Embryonic facial prominence (tissue), 1 donor: ENCODE data around the gene CMPK2.
"Not testable (repeated sequence)": the region's sequence is repeated elsewhere in the genome, so short reads cannot be mapped to it uniquely, and the experiment has no call there.

Experiments
- DNase-seq: peaks from one replicate; pipeline ENCODE4 v3.0.0-alpha.2; 2016; ENCODE audit errors: extremely low spot score

The CMPK2 gene

DNA sequence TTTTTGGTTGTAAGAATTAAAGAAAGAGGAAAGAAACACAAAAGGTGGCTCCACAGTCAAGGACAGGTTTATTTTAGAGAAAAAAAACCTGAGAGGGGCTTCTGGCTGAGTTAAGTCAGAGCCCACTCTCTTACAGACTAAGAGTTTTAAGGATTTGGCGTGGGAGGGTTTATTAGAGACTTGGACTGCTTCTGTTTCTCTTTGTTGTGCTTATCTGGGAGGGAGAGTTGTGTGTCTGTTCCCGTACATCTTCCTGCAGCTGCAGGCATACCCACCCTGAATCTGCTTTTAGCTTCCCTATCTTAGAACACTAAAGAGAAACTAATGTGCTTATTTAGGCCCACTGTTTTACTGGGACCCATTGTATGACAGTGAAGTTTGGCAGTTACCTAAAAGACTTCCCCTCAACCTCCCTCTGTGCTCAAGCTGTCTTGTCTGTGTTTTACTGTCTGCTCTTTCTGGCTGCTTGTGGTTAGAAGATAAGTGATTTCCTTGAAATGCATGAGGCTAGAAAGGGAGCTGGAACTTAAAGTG is 14.6 kb upstream of the CMPK2 start:
- no peak for DNase-seq

DNA sequence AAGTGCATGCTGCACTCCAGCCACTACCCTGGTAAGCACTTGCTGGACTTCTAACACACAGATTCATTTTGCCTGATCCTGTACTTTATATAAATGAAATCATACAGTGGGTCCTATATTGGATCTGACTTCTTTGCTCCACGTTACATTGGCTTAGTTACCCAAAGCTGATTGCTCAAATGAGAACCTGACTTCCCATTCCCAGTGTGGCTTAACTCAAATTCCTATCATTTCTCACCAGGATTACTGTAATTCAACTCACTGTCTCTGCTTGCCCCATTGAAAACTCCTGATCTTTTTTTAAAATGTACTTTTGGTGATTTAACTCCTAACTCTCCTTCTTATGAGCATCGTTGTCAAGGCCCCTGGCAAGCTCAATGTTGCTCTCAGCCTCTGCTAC is 13.3 kb upstream of the CMPK2 start:
- no peak for DNase-seq

DNA sequence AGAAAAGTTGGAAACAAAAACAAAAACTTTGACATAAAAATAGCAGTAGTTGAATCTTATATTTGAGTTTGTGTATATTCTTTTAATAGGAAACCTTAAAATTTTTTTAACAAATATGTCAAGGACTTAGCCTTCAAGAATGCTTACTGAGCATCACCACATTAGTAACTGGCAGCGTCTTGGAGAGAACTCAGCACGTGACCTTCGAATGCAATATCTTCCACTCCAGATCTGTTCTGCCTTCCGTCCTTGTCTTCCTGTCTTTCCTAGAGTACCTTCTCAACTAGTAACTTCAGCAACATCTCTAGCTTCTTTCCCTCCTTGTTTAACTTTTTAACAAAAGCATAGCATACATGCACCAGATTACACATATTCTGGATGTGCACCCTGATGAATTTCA is 12.8 kb upstream of the CMPK2 start:
- DNase-seq, result no peak

DNA sequence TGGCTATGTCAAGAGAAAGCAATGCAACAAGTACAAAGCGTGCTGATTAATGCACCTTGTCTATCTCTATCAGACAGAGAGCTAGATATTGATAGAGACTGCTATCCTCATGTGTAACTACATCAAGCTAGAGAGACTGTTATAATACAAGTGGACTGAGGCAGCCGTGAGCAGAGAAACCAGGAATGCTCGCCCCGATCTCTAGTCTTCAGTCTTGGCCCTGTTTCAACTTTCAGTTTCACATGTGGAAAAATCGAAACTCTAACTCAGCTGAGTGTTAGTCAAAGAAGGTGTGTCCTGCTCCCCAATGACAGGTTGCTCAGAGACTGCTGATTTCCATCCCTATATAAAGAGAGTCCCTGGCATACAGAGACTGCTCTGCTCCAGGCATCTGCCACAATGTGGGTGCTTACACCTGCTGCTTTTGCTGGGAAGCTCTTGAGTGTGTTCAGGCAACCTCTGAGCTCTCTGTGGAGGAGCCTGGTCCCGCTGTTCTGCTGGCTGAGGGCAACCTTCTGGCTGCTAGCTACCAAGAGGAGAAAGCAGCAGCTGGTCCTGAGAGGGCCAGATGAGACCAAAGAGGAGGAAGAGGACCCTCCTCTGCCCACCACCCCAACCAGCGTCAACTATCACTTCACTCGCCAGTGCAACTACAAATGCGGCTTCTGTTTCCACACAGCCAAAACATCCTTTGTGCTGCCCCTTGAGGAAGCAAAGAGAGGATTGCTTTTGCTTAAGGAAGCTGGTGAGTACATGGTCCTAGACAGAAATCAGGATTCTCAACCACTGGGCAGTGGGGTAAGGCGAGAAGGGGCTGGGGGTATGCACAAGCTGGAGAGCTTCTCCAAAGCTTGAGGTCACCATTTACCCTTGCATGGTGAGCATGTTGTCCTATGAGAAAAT is 11.9 kb upstream of the CMPK2 start, which contains the start of gene RSAD2:
Gene RSAD2, plus strand, starts transcription at position 376 of the 903 bp plus-strand sequence. Its CDS starts 24 bp downstream, at position 400.
- DNase-seq, result no peak

DNA sequence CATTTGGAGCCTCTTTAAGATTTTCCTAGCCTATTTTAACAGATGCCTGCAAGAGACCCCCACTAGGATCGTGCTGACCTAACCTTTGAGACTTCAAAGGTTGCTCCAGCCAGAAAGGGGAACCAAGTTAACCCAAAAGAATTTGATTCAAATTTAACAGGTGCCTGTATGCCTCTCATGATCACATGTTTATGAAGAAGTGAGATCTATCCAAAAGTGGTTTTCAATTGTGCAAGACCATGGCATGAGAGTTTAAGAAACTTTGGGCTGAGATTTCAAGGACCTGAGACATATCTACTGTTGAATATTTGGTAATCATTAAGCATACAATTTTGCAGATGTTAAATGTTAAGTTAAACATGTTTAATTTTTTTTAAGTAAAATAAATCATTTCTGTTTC is 10.6 kb upstream of the CMPK2 start:
- DNase-seq, result no peak

DNA sequence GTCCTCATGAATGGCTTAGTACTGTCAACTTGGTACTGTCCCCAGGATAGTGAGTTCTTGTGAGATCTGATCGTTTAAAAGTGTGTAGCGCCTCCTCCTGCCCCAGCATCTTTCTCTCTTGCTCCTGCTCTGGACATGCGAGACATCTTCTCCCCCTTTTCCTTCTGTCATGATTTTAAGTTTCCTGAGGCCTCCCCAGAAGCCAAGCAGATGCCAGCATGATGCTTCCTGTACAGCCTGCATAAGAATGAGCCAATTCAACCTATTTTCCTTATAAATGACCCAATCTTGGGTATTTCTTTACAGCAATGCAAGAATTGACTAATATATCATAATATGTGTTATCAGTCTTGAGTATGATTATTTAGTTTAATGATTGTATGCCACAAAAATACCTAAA is 8.3 kb upstream of the CMPK2 start:
- no peak for DNase-seq

DNA sequence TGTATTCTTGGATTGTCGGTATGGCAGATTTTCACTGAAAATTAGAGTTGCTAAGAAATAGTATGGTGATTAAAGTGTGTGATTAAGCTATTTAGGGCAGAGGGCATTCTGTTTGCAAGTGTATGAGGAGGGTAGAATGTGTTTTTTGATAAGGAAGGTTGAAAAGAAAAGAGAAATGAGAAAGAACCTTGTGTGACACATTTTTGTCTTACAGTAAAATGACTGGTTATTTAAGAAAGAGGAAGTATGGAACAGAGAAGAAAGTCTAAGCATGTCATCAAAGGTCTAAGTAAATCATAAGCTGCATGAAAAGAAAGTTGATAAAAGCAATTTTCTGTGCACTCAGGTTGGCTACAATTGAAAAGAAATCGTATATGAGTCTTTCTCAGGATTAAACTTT is 6.7 kb upstream of the CMPK2 start:
- DNase-seq, result no peak

DNA sequence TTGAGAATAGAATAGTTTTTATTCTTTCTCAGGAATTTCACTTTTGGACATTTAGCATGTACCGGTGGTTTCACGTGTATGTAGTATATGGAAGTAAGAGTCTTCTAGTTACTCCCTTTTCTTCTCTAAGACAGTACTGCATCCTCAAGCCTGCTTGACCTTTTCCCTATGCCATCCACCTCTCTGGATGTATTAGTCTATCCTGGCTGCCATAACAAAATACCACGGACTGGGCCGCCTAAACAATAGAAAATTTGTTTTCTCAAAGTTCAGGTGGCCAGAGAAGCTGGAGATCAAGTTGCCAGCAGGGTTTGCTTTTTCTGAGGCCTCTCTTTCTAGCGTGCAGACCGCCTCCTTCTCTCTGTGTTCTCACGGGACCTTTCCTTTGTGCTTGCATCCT is 1.3 kb upstream of the CMPK2 start:
- no peak for DNase-seq

DNA sequence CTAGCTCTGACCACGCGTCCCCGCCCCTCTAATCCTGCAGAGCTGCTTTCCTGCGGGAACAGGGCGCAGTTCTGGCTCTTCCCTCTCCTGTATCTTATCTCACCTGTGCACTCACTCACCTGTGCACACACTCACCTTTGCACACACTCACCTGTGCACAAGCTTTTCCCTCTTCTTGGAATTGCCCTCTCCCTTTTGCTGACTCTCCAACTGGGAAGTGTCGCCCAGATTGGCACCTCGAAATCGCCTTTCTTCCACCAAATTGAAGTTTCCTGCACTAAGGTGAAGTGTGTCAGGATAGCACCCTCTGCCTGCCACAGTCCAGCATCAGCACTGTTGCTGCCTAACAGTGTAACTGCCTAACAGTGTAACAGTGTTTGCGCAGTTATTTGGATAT is 566 bp upstream of the CMPK2 start:
- no peak for DNase-seq

DNA sequence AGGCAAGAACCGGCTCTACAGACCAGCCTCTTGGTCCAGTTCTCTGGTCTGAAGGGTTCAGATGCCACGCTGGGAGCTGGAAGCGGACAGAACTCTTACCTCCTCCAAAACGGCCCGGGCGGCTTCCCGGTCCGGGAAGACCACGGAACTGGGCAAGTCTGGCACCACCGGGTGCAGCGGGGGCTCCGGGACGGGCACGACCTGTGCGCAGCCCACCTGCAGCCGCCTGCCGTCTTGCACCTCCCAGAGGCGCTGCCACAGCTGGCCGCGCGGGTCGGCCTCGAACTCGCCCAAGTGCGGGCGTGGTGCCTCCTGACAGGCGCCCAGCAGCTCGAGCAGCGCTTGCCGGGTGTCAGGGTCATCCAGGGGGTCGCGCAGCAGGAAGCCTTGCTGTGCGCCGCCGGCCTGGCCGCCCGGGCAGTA is 773 bp downstream of the CMPK2 start:
- DNase-seq, result no peak

DNA sequence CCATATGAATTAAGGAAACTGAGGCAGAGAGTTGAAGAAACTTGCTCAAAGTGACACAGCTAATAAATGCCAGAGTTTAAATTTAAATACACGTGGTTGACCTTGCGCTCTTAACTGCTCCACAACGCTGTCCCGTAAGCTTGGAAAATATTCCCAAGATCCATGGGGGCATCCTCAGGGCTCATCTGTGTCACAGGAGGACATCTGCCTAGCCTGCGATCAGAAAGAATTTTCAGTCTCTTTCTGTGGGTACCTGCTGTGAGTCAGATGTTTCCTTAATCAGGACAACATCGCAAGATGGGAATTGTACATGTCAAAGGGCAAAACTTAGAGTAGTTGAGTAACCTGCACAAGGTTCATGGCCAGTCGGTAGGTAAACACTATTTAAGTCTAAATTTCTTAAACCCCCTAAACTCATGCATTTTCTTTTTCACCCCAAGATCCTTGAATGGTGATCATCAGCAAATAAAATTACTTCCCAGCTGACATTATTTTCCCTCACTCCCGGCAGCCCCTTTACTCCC is 1.4 kb downstream of the CMPK2 start:
- DNase-seq, result no peak

DNA sequence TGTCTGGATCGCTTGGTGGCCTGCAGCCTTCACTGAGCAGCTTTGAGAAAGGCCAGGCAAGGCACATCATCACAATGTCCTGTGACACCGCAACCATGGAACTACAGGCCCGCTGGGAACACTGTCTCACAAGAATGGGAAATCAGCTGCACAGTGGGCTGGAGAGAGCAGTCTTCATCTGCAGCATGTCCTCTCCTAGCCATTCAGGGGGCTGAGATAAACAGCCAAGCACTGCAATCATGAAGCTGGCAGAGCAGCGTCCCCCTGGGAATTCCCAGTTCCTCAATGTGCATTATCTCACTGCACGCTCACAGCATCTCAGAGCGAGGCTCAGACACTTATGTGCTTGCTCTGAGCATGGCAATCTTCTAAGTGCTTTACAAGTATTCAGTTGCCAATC is 1.9 kb downstream of the CMPK2 start:
- no peak for DNase-seq

DNA sequence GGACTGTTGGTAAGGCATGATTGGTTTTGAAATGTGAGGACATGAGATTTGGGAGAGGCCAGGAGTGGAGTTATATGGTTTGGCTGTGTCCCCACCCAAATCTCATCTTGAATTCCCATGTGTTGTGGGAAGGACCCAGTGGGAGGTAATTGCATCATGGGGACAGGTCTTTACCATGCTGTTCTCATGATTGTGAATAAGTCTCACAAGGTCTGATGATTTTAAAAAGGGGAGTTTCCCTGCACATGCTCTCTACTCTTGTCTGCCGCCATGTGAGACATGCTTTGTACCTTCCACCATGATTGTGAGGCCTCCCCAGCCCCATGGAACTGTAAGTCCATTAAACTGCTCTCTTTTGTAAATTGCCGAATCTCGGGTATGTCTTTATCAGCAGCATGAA is 5.4 kb downstream of the CMPK2 start:
- DNase-seq, result no peak

DNA sequence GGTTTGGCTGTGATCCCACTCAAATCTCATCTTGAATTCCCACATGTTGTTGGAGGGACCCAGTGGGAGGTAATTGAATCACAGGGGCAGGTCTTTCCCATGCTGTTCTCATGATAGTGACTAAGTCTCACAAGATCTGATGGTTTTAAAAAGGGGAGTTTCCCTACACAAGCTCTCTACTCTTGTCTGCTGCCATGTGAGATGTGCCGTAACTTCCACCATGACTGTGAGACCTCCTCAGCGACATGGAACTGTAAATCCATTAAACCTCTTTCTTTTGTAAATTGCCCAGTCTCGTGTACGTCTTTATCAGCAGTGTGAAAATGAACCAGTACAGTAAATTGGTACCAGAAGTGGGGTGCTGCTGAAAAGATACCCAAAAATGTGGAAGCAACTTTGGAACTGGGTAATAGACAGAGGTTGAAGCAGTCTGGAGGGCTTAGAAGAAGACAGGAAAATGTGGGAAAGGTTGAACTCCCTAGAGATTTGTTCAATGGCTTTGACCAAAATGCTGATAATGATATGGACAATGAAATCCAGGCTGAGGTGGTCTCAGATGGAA is 7.2 kb downstream of the CMPK2 start:
- not testable (repeated sequence) for DNase-seq

DNA sequence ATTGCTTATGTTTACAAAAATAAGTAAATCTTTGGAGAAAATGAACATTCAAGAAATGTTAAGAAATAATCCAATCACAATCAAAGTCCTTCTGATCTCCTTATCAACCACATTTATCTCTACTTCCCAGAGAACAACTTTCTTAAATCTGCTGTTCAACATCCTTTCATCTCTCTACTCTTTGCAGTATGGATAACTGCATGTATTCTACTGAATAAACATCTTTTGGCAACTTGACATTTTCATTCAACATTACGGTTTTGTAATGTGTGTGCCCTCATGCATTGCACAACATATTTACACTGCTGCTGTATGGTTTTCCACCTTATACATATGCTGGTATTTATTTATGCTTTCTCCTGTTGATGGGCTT is 9.2 kb downstream of the CMPK2 start:
- no peak for DNase-seq

DNA sequence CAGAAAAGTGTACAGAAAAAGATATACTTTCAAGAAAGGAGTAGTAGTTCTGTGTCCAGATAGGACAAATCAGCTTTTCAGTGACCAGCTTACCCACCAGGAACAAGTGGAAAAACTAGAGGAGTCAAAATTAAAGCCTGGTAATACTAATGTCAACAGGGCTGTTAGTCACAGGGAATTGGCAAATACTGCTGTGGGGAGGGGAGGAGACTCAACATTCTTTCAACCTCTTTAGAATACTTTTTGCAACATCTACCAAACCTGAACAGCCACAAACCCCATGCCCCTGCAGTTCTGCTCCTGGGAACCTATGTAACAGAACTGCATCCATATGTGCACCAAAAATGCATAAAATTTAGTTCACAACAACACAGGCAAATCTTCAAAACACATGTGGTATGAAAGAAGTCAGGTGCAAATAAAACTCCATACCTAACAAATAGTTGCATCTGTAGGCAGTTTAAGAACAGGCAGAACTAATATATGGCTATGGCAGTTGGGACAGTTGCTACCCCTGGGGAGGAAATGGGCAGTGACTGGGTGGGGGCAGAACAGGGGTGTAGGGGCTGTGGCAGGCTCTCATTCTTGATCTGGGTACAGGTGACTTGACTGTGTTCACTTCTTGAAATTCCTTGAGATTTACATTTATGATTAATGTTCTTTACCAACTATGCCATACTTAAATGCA is 9.7 kb downstream of the CMPK2 start:
- DNase-seq, result no peak

DNA sequence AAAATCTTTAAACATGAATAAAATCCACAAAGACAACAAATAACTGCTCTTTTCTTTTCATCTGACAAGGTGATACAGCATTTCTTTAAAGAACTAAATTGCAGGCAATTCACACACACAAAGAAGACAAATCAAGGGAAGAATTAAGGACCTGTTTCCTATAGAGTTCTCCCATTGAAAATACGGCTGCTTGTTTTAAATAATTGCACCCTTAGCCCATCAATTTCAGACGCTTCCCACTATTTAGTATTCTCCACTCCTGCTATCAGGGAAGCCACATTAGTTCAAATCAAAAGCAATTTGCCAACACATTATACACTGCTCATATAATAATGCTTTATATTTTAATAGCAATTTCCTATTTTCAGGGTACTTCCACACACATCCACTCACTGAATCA is 11.3 kb downstream of the CMPK2 start:
- no peak for DNase-seq

DNA sequence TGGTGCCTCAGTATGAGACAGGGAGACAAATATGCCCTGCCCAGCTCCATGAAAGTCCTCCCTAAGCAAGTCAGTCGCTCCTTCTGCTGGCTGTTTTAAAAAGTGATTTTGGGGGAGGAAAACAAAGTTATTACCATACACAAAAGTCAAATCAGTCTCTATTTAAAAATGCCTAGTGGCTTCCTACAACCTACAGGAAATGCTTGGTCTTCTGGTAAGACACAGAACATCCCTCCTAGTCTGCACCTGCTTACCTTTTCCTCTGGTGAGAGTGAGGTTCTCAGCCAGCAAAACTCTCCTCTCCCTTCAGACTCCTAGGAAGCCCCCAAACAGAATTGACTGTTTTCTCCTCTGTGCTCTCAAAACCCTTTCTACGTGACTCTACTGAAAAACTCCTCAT is 13.5 kb downstream of the CMPK2 start:
- no peak for DNase-seq

DNA sequence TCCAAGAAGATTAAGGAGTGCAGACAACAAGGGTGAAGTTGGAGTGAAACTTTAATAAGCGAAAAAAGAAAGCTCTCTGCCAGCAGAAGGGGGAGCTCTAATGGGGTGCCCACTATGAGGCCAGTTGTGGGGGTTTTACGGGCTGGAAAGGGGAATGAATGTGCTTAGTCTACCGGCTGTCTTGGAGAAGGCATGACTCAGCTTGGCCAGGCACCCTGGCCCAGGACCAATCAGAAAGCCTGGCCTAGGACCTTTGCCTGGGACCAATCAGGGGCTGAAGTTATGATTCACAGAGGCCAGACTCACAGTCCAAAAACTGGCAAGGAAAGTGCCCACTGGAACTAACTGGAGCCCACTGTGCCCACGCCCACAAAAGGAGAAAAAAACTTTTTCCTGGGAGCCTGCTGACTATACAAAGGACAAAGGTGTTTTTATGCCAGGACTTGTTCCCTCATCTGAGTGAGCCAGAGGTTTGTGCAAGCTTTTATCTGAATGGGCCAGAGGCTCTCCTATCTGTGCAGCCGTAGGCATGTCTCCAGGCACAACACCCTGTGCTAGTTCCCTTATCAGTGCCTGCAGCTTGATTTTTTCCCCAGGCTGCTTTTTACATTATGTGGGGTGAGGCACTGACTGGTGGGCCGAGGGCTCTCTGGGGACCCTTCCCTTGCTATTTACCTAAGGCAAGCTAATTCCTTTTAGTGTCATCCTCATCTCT is 18.6 kb downstream of the CMPK2 start:
- DNase-seq, result no peak

DNA sequence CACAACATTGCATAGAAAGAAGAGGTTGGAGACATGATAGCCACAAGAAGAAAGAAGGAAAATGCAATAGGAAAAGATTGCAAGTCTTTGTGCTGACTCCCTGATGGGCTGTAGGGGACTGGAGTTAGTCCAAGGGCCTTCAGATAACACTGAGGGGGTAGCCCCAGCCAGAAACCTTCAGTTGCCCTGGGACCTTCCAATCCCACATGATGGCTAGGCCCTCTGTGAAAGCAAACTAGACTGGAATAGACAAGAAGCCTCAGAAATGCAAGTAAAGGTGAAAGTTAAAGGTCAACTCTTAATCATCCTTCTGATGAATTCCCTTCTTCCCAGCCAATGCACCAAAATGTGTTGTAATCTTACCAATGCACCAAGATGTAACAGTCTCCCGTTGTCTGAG is 19.2 kb downstream of the CMPK2 start:
- no peak for DNase-seq

DNA sequence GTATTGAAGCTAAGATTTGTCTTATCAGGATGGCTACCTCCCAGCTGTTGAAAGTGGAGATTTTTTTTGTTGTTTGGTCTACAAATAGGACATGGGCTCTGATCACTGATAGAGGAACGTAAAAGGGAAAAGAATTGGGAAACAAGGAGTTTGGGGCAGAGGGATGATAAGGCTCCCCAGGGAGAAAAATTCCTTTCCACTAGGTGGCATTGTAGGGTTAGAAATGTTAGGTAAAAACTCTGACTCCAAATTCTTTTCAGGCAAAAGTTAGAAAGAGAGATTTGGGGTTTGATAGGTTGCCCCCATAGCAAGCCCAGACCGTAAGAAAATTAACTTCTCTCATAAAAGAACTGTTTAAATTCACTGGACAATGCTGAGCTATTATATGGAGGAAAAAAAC is 19.8 kb downstream of the CMPK2 start:
- no peak for DNase-seq

DNA sequence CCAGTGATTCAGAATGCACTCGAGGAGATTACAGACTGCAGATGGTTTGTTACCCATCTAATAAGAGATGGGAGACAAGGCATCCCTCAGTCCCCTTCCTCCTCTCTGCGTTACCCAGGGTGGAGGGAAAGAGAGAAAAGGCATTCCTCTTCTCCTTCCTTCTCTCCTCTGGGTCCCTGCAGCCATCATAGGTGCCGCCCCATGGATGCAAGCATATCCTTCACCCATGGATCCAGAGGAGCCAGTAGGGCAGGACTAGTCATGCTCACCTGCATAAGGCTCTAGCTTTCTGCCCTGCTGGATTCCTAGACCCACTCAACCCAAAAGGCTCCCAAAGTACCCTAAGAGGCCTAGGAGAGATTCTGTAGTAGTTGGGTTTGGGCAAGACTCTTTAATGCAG is 20.4 kb downstream of the CMPK2 start:
- DNase-seq, result no peak
